PFSK-1 (cell line): ENCODE measurements around the gene L3MBTL4.

Experiments
- FOXP2 ChIP-seq: optimal IDR thresholded peaks from 2 replicates; pipeline ENCODE3; 2011; ENCODE audit warnings: borderline replicate concordance, control low read depth, inconsistent platforms; ENCODE audit not compliant: insufficient read depth; ENCODE audit errors: extremely low read length, extremely low read depth
- POLR2AphosphoS5 ChIP-seq: IDR thresholded peaks from 2 replicates; pipeline ENCODE4 v1.6.1; 2012; ENCODE audit warnings: low read depth, mild to moderate bottlenecking, control low read depth, low read length, moderate library complexity
- SIN3A ChIP-seq: IDR thresholded peaks from 2 replicates; pipeline ENCODE4 v1.6.1; 2012; ENCODE audit warnings: mild to moderate bottlenecking, low read length, moderate library complexity, borderline replicate concordance; ENCODE audit not compliant: insufficient read depth
- TAF1 ChIP-seq: IDR thresholded peaks from 2 replicates; pipeline ENCODE4 v1.6.1; 2012; ENCODE audit warnings: low read length, control low read depth, borderline replicate concordance; ENCODE audit not compliant: insufficient read depth
- TF ChIP-seq, protein P1 (sequence below), 2 experiments: IDR thresholded peaks; 2 replicates each; pipeline versions ENCODE4 v1.6.1 to v1.8.0; 2011 to 2012; ENCODE audit warnings: low read depth in 2 of 2, low read length in 2 of 2, control low read depth in 1 of 2, inconsistent platforms in 1 of 2, mild to moderate bottlenecking in 1 of 2, moderate library complexity in 1 of 2; ENCODE audit not compliant: insufficient read depth in 1 of 2

L3MBTL4 gene

DNA sequence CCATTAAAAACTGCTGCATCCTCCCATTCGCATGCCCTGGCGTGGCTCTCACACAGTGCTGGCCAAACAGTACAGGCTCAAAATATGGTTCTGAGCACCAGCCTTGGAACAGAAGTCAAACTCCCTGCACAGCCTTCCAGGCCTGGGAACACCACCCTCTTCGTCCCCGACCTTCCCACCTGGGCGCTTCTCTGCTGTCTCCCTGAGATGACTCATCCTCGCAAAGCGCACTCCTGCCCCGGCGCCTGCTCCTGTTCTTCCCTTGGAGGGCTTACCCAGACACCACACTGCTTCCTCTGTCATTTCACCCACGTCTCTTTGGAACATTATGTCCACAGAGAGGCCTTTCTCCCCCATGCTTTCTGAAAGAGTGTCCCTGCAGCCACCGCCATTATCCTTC, 172.7 kb downstream of the L3MBTL4 start:
- TF ChIP-seq, protein P1, sequence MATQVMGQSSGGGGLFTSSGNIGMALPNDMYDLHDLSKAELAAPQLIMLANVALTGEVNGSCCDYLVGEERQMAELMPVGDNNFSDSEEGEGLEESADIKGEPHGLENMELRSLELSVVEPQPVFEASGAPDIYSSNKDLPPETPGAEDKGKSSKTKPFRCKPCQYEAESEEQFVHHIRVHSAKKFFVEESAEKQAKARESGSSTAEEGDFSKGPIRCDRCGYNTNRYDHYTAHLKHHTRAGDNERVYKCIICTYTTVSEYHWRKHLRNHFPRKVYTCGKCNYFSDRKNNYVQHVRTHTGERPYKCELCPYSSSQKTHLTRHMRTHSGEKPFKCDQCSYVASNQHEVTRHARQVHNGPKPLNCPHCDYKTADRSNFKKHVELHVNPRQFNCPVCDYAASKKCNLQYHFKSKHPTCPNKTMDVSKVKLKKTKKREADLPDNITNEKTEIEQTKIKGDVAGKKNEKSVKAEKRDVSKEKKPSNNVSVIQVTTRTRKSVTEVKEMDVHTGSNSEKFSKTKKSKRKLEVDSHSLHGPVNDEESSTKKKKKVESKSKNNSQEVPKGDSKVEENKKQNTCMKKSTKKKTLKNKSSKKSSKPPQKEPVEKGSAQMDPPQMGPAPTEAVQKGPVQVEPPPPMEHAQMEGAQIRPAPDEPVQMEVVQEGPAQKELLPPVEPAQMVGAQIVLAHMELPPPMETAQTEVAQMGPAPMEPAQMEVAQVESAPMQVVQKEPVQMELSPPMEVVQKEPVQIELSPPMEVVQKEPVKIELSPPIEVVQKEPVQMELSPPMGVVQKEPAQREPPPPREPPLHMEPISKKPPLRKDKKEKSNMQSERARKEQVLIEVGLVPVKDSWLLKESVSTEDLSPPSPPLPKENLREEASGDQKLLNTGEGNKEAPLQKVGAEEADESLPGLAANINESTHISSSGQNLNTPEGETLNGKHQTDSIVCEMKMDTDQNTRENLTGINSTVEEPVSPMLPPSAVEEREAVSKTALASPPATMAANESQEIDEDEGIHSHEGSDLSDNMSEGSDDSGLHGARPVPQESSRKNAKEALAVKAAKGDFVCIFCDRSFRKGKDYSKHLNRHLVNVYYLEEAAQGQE (IDR thresholded peaks at IDR 0.05; ENCODE audit: insufficient read depth in 1 of 2, low read depth in 2 of 2, low read length in 2 of 2) = no peak
- TF ChIP-seq FOXP2 (no peak), SIN3A (no peak), POLR2AphosphoS5 (no peak), TAF1 (no peak)

- TF ChIP-seq SIN3A (no peak), TAF1 (no peak)
Observed at GRCh38 chr18:6239716-6240115, 175.0 kb downstream of the L3MBTL4 start.

DNA sequence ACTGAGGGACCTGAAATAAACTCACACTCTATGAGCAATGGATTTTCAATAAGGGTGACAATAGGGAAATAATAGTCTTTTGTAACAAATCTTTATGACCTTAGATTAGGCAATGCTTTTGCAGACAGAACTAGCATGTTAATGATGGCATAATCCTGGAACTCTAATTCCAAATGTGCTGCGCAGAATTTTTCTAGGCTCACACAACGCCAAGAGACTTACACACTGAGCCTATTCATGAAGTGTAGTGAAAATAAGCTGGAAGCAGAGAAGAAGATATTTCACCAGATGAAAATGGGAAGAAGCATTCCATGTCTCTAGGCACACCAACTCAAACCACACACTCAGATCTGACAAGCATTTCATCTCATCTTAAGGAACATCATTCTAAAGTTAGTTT, 178.5 kb downstream of the L3MBTL4 start:
- TF ChIP-seq TAF1 (no peak), SIN3A (no peak), FOXP2 (no peak), POLR2AphosphoS5 (no peak)
- TF ChIP-seq, protein P1 (IDR thresholded peaks at IDR 0.05; ENCODE audit: insufficient read depth in 1 of 2, low read depth in 2 of 2, low read length in 2 of 2) = no peak

GRCh38 chr18:6222271-6222670, 192.4 kb downstream of the L3MBTL4 start:
- TF ChIP-seq TAF1 = no peak
- no peak for TF ChIP-seq FOXP2

- TF ChIP-seq, protein P1 (IDR thresholded peaks at IDR 0.05; ENCODE audit: insufficient read depth in 1 of 2, low read depth in 2 of 2, low read length in 2 of 2) = no peak
- TF ChIP-seq SIN3A (no peak), FOXP2 (no peak), TAF1 (no peak), POLR2AphosphoS5 (no peak)
Observed at GRCh38 chr18:6221602-6222014, 193.1 kb downstream of the L3MBTL4 start.

GRCh38 chr18:6220129-6220528, 194.6 kb downstream of the L3MBTL4 start:
- TF ChIP-seq SIN3A = no peak
- TF ChIP-seq, protein P1 (IDR thresholded peaks at IDR 0.05; ENCODE audit: insufficient read depth in 1 of 2, low read depth in 2 of 2, low read length in 2 of 2) = no peak
- no peak for TF ChIP-seq TAF1
- no peak for TF ChIP-seq POLR2AphosphoS5
- TF ChIP-seq FOXP2 = no peak
